Measurements from ENCODE around the gene DVL1.
A peak's percentile ranks its signal among the peaks of the same experiment; 100 is the strongest.
"Not testable (repeated sequence)": the region's sequence is repeated elsewhere in the genome, so short reads cannot be mapped to it uniquely, and the experiment has no call there.

The DVL1 gene

GRCh38 chr1:1349256-1350012 lies at the start of gene DVL1:
DVL1 (minus strand) TSS chr1:1349418; CDS start chr1:1349065, 353 bp downstream.
- DNase-seq (ENCODE audit: low read depth in 2 of 2), result peak; percentile 44 to 62

GRCh38 chr1:1398677-1399186 lies 49.5 kb upstream of the DVL1 start:
- no peak for DNase-seq (ENCODE audit: low read depth in 2 of 2)

GRCh38 chr1:1397839-1398523 lies 48.8 kb upstream of the DVL1 start:
- no peak for DNase-seq (ENCODE audit: low read depth in 2 of 2)

GRCh38 chr1:1395166-1395565 lies 45.9 kb upstream of the DVL1 start:
- no peak for DNase-seq (ENCODE audit: low read depth in 2 of 2)

GRCh38 chr1:1394116-1394515 lies 44.9 kb upstream of the DVL1 start:
- DNase-seq (ENCODE audit: low read depth in 2 of 2), result no peak

- DNase-seq (ENCODE audit: low read depth in 2 of 2), result no peak
These were observed 44.2 kb upstream of the DVL1 start for GRCh38 chr1:1393428-1393827.

- DNase-seq (ENCODE audit: low read depth in 2 of 2), result no peak
These were observed 43.8 kb upstream of the DVL1 start for GRCh38 chr1:1393014-1393413.

GRCh38 chr1:1391225-1391624 lies 42.0 kb upstream of the DVL1 start:
- DNase-seq (ENCODE audit: low read depth in 2 of 2), result no peak

- DNase-seq (ENCODE audit: low read depth in 2 of 2), result no peak
These were observed 41.5 kb upstream of the DVL1 start for GRCh38 chr1:1390675-1391074.

- DNase-seq (ENCODE audit: low read depth in 2 of 2), result no peak
These were observed 38.9 kb upstream of the DVL1 start for GRCh38 chr1:1388078-1388472.

- no peak for DNase-seq (ENCODE audit: low read depth in 2 of 2)
These were observed 38.2 kb upstream of the DVL1 start for GRCh38 chr1:1387098-1388077.

- no peak for DNase-seq (ENCODE audit: low read depth in 2 of 2)
These were observed 36.7 kb upstream of the DVL1 start for GRCh38 chr1:1385931-1386330.

GRCh38 chr1:1385339-1385738 lies 36.1 kb upstream of the DVL1 start:
- DNase-seq (ENCODE audit: low read depth in 2 of 2), result not testable (repeated sequence)

GRCh38 chr1:1381294-1381693 lies 32.1 kb upstream of the DVL1 start:
- DNase-seq (ENCODE audit: low read depth in 2 of 2), result no peak

- no peak for DNase-seq (ENCODE audit: low read depth in 2 of 2)
These were observed 31.6 kb upstream of the DVL1 start for GRCh38 chr1:1380860-1381259.

- DNase-seq (ENCODE audit: low read depth in 2 of 2), result no peak
These were observed 28.5 kb upstream of the DVL1 start for GRCh38 chr1:1377540-1378205.

GRCh38 chr1:1376551-1377226 lies 27.5 kb upstream of the DVL1 start:
- no peak for DNase-seq (ENCODE audit: low read depth in 2 of 2)

GRCh38 chr1:1374929-1375662 lies 25.9 kb upstream of the DVL1 start, which contains the start of gene AURKAIP1:
AURKAIP1 (minus strand) TSS chr1:1375207; CDS start chr1:1374756, 451 bp downstream.
- peak; percentile 90 to 92 for DNase-seq (ENCODE audit: low read depth in 2 of 2)

- no peak for DNase-seq (ENCODE audit: low read depth in 2 of 2)
These were observed 25.3 kb upstream of the DVL1 start for GRCh38 chr1:1374589-1374928.
